Amniotic epithelial cell (primary cell): ENCODE data around the gene FBXO28.

Experiments used
- DNase-seq: peaks from one replicate; pipeline ENCODE4 v3.0.0-alpha.2; 2010; ENCODE audit warnings: low read depth

FBXO28 gene

DNA sequence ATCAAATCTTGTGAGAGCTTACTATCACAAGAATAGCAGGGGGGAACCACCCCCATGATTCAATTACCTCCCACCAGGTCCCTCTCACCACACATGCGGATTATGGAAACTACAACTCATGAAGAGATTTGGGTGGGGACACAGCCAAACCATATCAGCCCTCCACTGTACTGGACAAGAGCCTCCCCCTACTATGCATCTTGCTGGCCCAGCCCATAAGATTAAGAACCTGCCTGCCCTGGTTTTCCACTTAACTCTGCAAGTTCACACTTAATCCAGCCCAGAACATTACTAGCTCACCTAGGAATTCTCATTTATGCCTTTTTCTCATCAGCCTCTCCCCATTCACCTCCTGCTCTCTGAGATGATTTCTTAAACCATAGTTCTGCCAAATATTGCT, 18.0 kb upstream of the FBXO28 start:
- DNase-seq = no peak

DNA sequence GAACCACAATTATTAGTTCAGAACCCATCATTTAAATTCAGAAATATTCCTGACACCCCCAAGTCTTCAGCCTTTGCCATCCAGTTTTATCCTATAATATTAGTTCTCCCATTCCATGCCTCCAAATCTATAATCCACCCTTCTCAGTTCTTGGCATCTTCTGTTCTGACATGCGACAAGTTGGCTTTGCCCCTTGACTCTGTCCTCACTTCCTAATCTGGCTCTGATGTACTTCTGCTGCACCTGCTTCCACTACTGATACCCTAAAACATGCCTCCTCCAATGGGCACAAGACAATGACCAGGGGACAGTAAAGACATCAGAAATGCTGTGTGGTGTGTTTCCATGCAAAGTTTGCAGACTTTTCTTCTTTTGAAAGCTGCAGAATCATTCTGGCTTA, 17.1 kb upstream of the FBXO28 start:
- no peak for DNase-seq

DNA sequence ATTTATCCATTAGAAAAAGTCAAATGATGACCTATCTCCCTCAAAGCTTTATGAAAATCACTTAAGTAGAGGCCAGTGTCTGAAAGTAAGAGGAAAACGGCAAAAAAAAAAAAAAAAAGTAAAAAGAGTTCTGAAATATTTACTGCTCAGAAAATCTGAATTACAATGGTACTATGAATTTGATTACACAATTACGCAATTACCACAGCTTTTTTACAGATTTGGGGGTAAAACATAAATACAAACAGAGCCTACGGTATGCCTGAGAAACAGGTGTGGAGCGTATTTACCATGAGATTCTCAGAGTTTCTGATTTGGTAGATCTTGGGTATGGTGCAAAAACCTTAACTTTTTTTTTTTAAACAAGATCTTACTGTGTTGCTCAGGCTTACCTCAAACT, 15.9 kb upstream of the FBXO28 start:
- no peak for DNase-seq

DNA sequence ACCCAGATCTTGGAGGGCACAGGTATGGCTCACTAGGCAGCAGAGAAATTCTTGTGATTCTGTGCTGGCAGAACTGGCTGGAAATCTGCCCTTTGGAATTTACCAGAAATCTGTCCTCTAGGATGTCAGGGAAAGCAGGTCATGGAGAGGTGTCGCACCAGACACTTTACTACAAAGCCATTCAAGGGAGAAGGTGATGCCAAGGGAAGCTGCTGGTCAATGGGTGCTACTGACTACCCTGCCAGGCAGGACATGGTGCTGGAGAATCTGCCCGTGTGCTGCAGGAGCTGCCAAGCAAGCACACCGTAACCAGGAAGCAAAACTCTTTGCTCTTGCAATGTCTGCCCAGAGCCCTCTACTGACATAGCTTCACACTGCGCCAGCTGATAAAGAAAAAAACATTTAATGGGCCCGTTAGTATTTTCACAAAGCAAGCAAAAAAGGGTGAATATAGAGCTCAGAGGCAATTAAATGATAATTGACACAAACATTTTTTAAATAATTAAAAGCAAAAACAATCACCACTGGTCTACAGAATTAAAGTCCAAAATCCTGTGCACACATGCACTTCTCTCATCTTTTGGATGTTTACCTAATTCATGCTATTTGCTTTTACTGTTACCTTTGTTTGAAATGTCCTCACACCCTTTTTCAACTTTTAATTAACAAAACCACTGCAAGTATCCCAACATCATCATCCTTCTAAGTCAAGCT, 7.2 kb upstream of the FBXO28 start:
- peak; percentile 64 for DNase-seq

GRCh38 chr1:224107282-224107625, 6.7 kb upstream of the FBXO28 start:
- DNase-seq = no peak

- DNase-seq = no peak
Observed at GRCh38 chr1:224108991-224109390, 4.9 kb upstream of the FBXO28 start.

- no peak for DNase-seq
Observed at GRCh38 chr1:224109981-224110380, 3.9 kb upstream of the FBXO28 start.

DNA sequence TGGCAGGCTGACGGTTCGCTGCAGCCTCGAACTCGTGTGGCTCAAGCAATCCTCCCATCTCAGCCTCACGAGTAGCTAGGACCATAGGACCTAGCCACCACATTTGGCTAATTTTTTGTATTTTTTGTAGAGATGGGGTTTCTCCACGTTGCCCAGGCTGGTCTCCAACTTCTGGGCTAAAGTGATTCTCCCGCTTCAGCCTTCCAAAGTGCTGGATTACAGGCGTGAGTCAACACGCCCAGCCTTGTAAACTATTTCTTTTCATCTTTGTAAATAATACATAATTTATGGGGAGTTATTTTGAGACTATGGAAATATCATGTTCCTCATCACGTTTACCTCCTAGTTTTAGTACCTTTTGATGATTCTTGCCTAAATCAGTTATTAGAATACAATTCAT, 906 bp upstream of the FBXO28 start:
- DNase-seq = no peak

GRCh38 chr1:224113545-224113917, 380 bp upstream of the FBXO28 start:
- no peak for DNase-seq

GRCh38 chr1:224114787-224115175, 870 bp downstream of the FBXO28 start:
- DNase-seq = peak; percentile 12

GRCh38 chr1:224116131-224116530, 2.2 kb downstream of the FBXO28 start:
- DNase-seq = peak; percentile 66

GRCh38 chr1:224118688-224119087, 4.8 kb downstream of the FBXO28 start:
- DNase-seq = no peak

DNA sequence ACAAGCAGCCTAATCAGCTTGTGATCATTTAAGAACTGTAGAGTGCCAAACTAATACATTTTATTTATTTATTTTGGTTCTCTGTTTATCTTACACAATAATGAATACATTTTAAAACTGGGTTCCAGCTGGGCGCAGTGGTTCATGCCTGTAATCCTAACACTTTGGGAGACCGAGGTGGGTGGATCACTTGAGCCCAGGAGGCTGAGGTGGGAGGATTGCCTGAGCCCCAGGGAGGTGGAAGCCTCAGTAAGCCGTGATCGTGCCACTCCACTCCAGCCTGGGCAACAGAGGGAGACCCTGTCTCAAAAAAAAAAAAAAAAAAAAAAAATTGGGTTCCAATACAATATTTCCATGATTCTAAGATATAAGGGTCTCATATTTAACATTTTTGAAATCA, 9.2 kb downstream of the FBXO28 start:
- DNase-seq = no peak

GRCh38 chr1:224124220-224124619, 10.3 kb downstream of the FBXO28 start:
- DNase-seq = no peak

DNA sequence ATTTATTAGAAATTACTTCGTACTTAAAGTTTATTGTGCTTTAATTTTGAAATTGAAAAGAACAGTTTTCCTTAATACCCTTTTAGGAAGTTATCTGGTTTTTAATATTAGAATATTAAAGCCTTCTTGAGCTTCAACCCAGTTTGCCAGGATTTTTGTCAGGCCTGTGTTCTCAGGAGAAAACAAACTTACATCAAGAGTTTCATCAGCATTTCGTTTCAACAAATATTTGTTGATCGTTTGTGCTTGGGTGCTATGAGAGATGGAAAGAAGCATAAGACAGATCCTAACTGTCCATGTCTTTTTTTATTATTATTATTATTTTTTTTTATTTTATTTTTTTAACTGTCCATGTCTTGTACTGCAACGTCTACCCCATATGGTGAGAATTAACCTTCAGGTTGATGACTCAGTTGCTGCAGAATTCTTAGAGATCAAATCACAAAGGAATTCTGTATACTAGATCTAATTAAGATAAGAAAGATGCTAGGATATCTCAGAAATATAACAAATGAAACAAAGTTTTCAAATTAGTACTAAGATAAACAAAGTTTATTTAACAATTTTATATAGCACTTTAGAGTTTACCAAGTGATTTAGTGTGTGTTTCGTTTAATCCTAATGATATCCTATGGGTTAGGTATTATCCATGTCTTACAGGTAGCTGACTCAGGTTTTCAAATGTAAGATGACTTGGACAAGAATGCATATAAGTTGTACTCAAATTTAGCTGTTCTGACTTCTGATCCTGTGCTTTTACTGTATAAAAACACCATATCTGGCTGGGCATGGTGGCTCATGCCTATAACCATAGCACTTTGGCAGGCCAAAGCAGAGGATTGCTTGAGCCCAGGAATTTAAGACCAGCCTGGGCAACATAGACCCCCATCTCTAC, 14.3 kb downstream of the FBXO28 start:
- DNase-seq = peak; percentile 30

GRCh38 chr1:224131253-224131652, 17.3 kb downstream of the FBXO28 start:
- DNase-seq = no peak

DNA sequence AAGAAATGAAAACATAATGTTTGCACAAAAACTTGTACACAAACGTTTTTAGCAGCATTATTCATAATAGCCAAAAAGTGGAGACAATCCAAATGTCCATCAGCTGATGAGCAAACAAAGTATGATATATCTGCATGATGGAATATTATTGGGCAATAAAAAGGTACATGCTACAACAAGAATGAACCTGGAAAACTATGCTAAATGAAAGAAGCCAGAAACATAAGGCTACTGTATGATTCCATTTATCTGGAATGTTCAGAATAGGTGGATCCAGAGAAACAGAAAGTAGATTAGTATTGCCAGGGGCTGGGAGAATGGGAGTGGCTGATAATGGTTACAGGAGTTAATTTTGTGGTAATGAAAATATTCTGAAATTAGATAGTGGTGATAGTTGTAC, 19.0 kb downstream of the FBXO28 start:
- peak; percentile 74 for DNase-seq

DNA sequence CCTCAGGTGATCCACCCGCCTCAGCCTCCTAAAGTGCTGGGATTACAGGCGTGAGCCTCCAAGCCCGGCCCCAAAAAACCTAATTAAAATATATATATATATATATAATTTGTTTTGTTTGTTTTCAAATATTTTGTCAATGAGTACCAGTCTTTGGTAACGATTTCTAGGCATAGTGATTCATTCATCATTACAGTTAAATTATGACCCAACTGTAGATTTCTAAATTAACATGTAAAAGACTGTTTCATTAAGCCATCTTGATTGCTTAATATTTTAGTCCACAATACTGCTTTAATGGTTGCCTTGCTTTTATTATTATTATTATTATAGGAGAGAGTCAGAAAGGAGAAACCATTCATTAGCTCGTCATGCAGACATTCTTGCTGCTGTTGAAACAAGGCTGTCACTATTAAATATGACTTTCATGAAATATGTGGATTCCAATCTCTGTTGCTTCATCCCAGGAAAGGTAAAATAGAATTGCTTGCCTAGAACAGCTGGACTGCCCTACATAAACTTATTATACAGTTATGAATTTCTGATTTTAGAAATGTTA, 19.9 kb downstream of the FBXO28 start:
- peak; percentile 39 for DNase-seq

GRCh38 chr1:224137518-224137917, 23.6 kb downstream of the FBXO28 start:
- DNase-seq = no peak

- DNase-seq = no peak
Observed at GRCh38 chr1:224138198-224138597, 24.3 kb downstream of the FBXO28 start.

GRCh38 chr1:224141693-224142092, 27.8 kb downstream of the FBXO28 start:
- no peak for DNase-seq

- DNase-seq = no peak
Observed at GRCh38 chr1:224149709-224150108, 35.8 kb downstream of the FBXO28 start.

DNA sequence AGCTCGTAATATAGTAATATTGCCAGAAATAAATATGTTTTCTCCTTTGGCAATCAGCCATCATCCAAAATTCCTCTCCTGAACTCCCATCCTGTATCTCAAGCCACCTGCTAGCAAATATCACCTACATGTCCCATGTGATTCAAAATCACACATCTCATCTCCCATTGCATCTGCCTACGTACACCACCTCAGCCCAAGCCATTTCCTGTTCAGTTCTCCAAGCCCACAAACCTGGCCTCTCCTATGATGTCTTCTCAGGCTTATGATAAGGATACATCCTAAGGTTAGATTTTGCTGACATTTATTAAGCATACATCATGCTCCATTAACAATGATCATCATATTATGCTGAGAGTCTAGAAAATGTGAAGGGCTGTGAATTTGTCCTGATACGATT, 37.2 kb downstream of the FBXO28 start:
- DNase-seq = no peak
